HPDE6-E6E7 (cell line): ENCODE data around the gene RPS6KC1.
"Not testable (repeated sequence)": the region's sequence is repeated elsewhere in the genome, so short reads cannot be mapped to it uniquely, and the experiment has no call there.

Experiments used
- DNase-seq: peaks from one replicate; pipeline ENCODE4 v3.0.0; 2011; ENCODE audit warnings: missing footprints; ENCODE audit errors: extremely low spot score

Gene RPS6KC1, protein sequence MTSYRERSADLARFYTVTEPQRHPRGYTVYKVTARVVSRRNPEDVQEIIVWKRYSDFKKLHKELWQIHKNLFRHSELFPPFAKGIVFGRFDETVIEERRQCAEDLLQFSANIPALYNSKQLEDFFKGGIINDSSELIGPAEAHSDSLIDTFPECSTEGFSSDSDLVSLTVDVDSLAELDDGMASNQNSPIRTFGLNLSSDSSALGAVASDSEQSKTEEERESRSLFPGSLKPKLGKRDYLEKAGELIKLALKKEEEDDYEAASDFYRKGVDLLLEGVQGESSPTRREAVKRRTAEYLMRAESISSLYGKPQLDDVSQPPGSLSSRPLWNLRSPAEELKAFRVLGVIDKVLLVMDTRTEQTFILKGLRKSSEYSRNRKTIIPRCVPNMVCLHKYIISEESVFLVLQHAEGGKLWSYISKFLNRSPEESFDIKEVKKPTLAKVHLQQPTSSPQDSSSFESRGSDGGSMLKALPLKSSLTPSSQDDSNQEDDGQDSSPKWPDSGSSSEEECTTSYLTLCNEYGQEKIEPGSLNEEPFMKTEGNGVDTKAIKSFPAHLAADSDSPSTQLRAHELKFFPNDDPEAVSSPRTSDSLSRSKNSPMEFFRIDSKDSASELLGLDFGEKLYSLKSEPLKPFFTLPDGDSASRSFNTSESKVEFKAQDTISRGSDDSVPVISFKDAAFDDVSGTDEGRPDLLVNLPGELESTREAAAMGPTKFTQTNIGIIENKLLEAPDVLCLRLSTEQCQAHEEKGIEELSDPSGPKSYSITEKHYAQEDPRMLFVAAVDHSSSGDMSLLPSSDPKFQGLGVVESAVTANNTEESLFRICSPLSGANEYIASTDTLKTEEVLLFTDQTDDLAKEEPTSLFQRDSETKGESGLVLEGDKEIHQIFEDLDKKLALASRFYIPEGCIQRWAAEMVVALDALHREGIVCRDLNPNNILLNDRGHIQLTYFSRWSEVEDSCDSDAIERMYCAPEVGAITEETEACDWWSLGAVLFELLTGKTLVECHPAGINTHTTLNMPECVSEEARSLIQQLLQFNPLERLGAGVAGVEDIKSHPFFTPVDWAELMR

DNA sequence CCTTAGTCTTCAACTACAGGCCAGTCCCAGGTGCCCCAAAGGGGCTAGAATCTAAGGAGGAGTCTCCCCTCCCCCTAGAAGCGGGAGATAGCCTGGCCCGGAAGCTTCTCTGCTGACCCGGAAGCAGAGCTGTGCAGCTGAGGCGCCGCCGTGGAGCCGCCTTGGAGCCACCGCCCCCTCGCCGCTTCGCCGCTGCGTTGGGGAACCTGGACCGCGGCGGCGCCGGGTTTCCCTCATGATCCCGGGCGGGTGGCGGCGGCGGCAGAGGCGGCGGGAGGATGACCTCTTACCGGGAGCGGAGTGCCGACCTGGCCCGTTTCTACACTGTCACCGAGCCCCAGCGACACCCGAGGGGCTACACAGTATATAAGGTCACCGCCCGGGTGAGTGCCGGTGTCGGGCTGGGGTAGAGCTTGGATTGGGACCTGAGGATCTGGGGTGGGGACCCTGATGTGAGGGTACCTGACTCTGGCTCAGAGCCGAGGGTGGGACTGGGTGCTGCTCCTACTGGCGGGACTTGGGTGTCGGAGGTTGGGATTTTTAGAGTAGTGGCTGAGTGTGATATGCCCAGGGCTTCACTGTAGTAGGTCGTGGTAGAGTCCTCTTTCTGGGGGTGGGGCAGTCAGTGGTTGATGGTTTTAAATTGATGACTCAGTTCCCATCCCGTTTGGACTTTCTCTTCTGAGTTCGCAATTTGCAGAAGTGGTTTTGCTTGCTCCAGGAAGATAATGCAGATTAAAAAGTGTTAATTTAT is at the start of gene RPS6KC1:
TSS of gene RPS6KC1 (plus strand) at position 115 of the 754 bp plus-strand sequence. CDS start at position 279, 164 bp downstream.
- peak; percentile 85 for DNase-seq

DNA sequence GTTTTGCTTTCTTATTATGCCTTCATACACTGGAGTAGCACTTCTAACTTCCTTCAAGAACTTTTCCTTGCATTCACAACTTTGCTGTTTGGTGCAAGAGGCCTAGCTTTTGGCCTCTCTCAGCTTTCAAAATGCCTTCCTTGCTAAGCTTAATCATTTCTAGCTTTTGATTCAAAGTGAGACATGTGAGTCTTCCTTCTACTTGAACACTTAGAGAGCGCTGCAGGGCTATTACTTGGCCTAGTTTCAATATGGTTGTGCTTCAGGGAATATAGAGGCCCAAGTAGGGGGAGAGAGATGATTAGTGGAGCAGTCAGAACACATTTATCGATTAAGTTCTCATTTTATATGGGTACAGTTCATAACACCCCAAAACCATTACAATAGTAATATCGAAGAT is 47.8 kb upstream of the RPS6KC1 start:
- no peak for DNase-seq

DNA sequence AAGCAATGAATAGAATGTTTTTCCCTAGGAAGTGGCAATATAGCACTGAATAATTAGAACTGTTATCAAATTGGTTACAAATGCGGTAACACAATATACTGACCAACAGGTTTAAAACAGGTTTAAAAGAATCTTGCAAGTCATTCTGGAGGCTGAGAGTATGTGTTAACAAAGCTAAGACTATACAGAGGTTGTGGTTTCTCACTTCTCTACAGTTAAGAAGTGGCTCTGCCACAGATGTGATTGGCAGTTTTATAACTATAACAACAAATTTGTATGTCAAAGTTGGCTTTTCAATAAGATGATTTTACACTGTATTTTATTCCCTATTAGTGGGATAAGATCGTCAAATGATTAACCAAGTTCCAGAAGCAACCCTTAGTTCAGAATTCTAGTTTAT is 42.5 kb upstream of the RPS6KC1 start:
- DNase-seq, result no peak

DNA sequence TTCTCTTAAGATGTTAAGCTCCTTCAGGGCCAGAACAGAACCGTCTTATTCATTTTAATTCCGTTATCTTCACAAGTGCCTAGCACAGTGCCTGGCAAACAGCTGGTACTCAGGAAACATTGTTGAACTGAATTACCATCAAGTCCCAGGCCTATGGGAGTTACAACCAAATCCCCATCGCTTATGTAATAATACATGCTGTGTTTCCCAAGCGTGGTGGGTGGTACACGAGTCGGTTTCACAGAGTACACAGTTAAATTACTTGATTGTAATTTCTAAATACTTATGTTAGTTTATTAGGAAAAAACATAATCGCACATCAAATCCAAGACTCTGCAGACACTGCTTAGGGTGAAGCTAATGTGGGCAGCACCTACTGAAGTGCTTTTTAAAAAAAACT is 36.4 kb upstream of the RPS6KC1 start:
- no peak for DNase-seq

DNA sequence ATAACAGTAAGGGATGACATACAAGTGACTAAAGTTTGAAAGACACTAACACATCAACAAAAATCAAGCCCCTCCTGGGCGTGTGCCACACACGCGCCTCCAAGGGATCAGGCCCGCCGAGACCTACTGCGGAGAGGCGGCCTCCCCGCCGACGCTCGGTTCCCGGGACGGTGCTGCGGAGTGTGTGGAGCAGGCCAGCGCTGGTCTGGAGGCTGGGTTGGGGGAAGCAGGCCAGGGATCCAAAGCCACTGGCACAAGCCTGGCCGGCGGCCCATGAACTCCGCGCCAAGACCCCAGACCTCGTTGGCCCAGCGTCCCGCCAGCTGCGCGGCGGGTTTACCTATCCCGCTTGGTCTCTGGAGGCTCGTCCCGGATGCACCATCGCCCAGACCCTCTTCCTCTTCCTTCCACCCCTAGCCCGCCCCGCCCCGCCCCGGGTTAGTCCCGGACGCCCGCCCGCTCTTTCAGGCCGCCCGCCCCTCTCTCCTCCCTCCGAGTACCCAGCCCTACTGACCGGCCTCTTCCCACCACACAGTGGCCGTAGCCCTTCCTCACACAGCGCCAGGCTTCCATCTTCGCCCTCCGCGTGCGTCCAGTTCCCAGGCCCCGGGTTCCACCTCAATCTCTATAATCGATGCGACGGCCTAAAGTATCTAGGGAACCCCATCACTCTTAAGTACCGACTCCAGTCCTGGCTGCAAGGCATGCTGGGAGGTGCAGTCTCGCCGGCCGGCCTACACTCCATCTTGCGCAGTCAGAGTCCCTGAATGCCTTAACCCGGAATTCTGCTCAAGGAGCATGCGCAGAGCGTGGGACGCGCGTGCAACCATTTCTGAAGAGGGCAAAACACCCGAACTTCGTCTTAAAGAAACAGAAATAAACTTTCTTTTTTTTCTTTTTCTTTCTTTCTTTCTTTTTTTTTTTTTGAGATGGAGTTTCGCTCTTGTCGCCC is 35.7 kb upstream of the RPS6KC1 start, which contains the start of gene ANGEL2:
TSS of gene ANGEL2 (minus strand) at position 769 of the 952 bp plus-strand sequence. CDS start at position 573, 196 bp downstream.
- peak; percentile 98 for DNase-seq

DNA sequence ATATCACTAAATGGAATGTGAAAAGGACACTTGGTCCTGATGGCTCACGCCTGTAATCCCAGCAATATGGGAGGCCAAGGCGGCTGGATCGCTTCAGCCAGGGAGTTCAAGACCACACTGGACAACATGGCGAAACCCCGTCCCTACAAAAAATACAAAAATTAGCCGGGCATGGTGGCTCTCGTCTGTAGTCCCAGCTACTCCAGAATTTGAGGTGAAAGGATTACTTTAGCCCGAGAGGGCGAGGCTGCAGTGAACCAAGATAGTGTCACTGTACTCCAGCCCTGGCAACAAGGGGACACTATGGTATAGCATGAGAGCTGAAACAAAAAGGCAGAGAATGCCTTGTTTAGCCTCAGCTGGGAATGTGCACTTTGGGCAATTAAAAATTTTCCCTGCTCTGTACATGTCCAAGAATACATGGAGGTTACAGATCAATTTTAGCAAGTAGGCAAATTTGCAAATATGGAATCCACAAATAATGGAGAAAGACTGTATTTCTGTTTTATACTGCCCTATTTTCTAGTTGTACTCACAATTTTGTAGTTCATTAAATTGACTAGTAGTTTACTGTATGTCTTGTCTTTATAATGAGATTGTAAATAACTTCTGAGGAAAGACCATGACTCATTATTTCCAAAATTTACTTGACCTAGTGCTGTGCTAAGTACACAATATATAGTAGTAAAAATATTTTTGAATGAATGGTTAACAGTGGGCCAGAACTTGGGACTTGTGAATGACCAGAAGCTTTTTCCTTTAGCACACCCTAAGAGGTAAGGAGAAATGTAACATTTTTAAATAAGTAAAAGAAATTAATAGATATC is 33.4 kb upstream of the RPS6KC1 start:
- no peak for DNase-seq

DNA sequence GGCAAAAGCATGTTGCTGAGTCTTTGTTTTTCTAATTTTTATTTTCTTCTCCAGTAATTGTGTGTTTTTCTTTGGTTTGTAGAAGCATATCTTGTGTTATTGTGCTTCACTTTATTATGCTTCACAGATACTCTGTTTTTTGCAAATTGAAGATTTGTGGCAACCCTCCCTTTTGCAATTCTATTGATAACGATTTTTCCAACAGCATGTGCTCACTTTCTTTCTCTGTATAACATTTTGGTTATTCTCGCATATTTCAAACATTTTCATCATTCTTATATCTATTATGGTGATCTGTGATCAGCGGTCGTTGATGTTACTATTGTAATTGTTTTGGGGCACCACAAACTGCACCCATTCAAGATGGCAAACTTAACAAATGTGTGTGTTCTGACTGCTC is 31.6 kb upstream of the RPS6KC1 start:
- no peak for DNase-seq

DNA sequence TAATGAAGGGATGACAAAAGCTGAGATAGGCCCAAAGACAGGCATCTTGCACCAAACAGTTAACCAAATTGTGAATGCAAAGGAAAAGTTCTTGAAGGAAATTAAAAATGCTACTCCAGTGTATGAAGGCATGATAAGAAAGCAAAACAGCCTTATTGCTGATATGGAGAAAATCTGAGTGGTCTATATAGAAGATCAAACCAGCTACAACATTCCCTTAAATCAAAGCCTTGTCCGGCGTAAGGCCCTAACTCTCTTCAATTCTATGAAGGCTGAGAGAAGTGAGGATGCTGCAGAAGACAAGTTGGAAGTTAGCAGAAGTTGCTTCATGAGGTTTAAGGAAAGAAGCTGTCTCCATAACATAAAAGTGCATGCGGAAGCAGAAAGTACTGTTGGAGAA is 31.0 kb upstream of the RPS6KC1 start:
- DNase-seq, result no peak

DNA sequence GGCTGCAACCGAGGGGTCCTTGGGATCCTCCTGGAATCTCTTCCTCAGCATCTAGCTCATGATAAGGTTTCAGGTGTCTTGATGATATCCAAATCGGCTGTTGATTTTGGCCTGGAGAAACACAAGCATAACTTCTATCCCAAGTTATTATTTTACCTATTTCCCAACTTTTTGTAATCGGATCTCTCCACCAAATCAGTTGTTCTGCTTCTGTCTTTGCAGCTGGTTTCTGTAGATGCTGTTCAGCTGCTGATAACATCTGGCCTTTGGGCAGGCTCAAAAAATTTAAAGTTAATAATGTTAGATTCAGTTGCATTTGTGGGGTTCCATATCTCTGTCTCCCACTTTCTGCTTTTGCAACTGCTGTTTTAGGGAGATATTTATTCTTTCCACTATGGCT is 24.0 kb upstream of the RPS6KC1 start:
- not testable (repeated sequence) for DNase-seq

DNA sequence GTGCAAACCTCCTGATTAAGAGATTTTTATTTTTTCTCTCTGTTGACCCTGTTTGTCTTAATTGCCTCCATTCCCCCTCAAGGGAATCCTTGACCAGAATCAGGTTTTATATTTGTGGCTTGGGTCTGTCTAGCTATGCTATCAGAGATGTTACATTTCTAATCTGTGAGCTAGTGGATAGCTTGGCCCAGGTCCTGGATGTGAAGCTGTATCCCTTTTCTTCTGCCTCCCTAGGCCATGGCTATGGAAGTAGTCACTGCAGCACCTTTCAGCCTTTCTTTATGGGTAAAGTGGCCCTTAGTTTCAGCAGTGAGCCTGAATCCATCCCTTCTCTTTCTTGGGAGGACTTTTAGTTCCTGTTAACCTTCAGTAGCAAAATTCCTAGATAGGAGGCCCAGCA is 18.4 kb upstream of the RPS6KC1 start:
- no peak for DNase-seq

DNA sequence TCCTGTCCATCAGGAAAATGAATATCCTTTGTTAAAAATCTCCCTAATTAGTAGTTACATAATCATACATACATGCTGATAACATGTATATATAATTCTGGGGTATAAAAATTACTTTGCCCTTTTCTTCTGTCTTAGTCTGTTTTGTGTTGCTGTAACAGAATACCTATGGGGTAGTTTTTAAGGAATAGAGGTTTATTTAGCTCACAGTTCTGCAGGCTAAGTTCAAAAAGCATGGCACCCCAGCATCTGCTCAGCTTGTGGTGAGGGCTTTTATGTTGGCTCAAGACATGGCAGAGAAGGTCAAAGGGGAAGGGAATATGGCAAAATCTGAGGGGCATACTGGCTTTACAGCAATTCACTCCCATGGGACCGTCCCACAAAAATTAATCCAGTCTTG is 16.3 kb upstream of the RPS6KC1 start:
- DNase-seq, result no peak

DNA sequence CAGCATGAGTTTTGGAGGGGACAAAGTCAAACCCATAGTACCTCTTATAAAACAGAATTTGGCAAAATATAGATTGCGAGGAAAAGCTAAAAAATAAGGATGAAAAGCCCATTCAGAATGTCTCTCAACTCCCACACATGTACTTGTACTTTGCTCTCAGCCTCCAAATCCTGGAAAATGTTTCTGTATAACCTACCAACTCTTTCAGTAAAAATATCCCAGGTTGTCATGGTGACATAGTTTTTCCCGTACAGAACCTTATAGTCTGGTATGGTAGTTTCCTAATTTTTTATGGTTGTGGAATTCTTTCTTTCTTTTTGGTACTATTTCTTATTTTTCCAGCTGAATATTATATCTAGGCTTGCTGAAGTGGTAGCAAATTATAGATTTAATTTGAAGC is 15.5 kb upstream of the RPS6KC1 start:
- no peak for DNase-seq

DNA sequence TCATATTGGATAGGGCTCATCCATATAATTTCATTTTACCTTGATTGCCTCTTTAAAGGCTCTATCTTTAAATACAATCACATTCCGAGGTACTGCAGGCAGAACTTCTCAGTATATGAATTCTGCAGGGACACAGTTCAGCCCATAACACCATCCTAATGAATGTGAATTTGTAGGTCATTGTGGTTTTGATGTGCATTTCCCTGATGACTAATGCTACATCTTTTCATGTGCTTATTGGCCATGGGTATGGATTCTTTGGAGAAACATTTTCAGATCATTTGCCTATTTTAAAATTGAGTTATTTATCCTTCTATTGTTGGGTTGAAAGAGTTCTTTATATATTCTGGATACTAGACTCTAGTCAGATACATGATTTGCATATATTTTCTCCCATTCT is 9.6 kb upstream of the RPS6KC1 start:
- no peak for DNase-seq

DNA sequence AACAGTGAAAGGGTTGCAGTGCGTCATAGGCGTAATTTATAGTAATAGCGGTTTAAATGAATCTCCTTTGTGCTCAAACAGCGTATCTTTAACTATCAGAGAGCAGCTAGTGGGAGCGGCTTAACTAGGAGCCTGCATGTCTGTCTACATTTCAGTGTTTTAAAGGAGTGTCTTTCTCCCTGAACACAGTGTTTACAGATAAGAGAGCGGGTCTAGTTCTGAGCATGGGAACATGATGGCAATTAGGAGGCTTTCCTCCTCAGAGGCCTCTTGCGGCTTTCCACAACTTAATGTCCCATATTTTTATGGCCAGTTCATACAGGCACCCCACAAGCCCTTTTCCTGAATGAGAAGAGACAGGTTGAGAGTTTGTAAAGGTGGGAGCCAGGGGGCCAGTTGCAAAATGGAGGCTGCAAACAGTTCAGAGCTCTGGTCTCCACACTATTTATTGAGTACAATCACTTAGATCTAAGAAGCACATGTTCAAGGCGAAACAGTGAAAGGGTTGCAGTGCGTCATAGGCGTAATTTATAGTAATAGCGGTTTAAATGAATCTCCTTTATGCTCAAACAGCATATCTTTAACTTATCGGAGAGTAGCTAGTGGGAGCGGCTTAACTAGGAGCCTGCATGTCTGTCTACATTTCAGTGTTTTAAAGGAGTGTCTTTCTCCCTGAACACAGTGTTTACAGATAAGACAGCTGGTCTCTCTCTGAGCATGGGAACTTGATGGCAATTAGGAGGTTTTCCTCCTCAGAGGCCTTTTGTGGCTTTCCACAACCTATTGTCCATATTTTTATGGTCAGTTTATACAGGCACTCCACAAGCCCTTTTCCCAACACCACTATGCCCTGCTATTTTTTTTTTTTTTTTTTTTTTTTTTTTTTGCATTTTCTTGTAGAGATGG is 5.5 kb upstream of the RPS6KC1 start:
- DNase-seq, result not testable (repeated sequence)

DNA sequence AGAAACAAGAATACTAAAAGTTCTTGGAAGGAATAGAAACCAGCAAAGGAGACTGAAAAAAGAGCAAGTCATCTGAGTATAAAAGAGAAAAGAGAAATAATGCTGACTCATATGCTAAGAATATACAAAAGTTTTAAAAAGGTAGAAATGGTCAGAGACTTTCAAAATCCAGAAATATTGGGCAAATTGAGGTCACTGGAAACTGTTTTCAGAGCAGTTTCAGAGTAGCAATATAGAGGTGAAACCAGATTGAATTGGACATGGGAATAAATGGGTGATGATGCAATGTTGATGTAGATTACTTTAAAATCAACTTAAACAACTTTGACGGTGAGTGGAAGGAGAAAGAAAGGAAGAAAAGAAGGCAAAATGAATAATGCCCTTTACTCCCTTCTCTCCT is 1.8 kb upstream of the RPS6KC1 start:
- no peak for DNase-seq

DNA sequence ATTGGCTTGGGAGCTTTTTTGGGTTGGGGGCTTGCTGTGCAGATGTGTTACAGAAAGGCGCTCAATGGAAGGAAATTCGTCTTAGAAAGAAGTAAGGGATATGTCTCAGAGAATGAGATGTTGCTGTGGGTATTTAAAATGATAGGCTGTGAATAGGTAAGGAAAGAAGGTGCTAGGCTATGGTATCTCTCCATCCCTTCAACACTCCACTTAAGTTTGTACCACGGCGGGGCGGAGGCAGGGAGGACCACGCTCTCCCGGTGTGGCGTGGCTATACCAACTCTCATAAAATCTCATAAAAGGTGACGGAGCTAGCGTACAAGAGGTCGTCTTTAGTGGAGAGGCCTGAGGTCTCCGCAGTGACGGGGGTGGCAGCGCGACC is 305 bp upstream of the RPS6KC1 start:
- DNase-seq, result peak; percentile 14

DNA sequence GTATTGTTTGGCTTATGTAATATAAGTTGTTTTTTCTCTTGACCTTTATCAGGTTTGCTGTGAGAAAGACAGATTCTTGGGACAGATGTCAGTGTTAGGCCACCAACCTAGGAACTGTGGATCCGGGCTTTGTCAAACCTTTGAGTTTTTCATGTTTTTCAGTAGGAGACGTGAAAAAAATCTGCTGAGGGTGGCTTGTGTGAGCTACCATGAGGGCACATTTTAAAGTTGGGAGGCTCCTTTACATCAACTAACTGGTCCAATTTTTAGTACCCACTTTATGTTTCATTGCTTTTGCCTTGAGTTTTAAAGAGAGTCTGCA is 801 bp downstream of the RPS6KC1 start:
- no peak for DNase-seq

DNA sequence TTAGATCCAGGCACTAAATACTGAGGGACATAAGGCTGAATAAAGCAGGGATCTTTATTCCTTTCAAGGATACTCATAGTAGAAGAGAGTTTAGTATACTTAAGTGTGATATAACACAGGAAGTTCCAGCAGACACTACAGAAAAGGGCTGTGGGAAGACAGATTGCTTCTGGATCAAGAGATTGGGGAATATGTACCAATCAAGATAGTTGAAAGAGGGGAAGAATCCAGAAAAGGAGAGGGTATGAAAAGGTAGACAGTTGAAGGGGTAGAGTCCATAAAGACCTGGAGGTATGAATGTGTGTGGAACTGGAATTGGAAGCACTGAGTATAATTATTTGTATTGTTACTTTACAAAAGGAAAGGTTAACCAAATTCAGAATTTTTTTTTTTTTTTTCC is 2.4 kb downstream of the RPS6KC1 start:
- DNase-seq, result no peak

DNA sequence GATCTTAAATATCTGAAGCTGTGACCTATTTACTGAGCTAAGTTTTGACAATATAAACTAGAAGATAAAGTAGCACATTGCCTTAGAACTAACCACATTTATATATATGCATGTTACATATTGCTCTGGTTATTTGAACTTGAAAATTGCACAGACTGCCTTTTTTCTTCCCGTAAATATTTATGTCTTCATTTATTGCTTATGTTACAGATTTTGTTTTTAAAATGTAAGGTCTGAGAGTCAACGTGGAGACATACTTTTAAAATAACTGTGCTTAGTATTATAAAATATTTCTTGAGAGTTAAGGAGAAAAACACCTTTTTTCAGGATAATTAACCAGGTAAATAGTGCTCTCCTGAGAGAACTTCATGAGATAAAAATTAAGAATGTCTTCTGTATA is 3.1 kb downstream of the RPS6KC1 start:
- DNase-seq, result no peak
